A549 (cell line): ENCODE data around the gene FAM219A. TPM values are rescaled to one million over a fixed set of nuclear protein-coding genes. Genes with fewer than 3 reads are reported as not detected.

Experiments
- ATAC-seq, 2 experiments: fragments of 200-7000 bp in 1 of 2; fragments of >200 bp in 1 of 2; cut with Nextera tagmentation in 1 of 2; cut with Tn5 transposase in 1 of 2; 3 replicates each; pipeline versions ENCODE4 v1.8.0 to v1.9.1; 2018 to 2020; ENCODE audit warnings: mild to moderate bottlenecking in 1 of 2, moderate library complexity in 1 of 2
- CTCF ChIA-PET: fragments of 300-600 bp; sonication (Branson Sonifier 250); formaldehyde crosslinking; extraction: SDS; loops from one replicate; lab custom pipeline; 2021; ENCODE audit warnings: antibody characterized with exemption, inconsistent platforms; lab: Yijun Ruan, JAX
- POLR2A ChIA-PET: fragments of 350-600 bp; formaldehyde crosslinking; extraction: SDS; loops from one replicate; lab custom pipeline; 2021; ENCODE audit warnings: antibody characterized with exemption, inconsistent platforms; lab: Yijun Ruan, JAX
- DNase-seq, 2 experiments: peaks; one replicate each; pipeline versions ENCODE4 v3.0.0 to v3.0.0-alpha.2; 2011 to 2016; ENCODE audit warnings: low read depth in 1 of 2, low spot score in 1 of 2
- FAIRE-seq: peaks from 2 replicates; lab custom pipeline; 2011; peaks lifted over from hg19 to GRCh38; lab: Jason Lieb, UNC
- H3K27ac ChIP-seq, 2 experiments: fragments of >200 bp; sonication (Bioruptor Twin); formaldehyde crosslinking; 3 replicates each; pipeline ENCODE4 v1.5.1; 2016 to 2017
- H3K4me1 ChIP-seq: fragments of >200 bp; sonication (Bioruptor Twin); formaldehyde crosslinking; 3 replicates; pipeline ENCODE4 v1.6.1; 2016
- H3K4me2 ChIP-seq: fragments of >200 bp; sonication (Bioruptor Twin); formaldehyde crosslinking; 3 replicates; pipeline ENCODE4 v1.6.1; 2016
- H3K4me3 ChIP-seq: fragments of >200 bp; sonication (Bioruptor Twin); formaldehyde crosslinking; 3 replicates; pipeline ENCODE4 v1.5.1; 2016
- H3K9me3 ChIP-seq: fragments of >200 bp; sonication (Bioruptor Twin); formaldehyde crosslinking; 3 replicates; pipeline ENCODE4 v1.6.1; 2016
- BHLHE40 ChIP-seq: IDR thresholded peaks from 2 replicates; pipeline ENCODE4 v1.6.1; 2012; ENCODE audit warnings: low read depth, low read length, inconsistent platforms
- CBX8 ChIP-seq: fragments of 200-600 bp; sonication (generic); IDR thresholded peaks from 2 replicates; pipeline ENCODE4 v1.6.1; 2016
- EHMT2 ChIP-seq: fragments of 200-600 bp; sonication (generic); IDR thresholded peaks from 2 replicates; pipeline ENCODE4 v1.6.1; 2016; ENCODE audit warnings: antibody characterized with exemption, low read depth, mild to moderate bottlenecking, moderate library complexity
- HOXA7 ChIP-seq: fragments of 250-450 bp; sonication (Bioruptor Pico); IDR thresholded peaks from 2 replicates; pipeline ENCODE4 v1.5.0; 2020; ENCODE audit warnings: mild to moderate bottlenecking, moderate library complexity
- JUN ChIP-seq, 2 experiments: fragments of >200 bp; sonication (Bioruptor Twin); formaldehyde crosslinking; IDR thresholded peaks; 2 replicates in 1 of 2; 3 replicates in 1 of 2; pipeline ENCODE4 v1.6.1; 2016 to 2017
- NFE2L2 ChIP-seq: fragments of 150-350 bp; conservative IDR thresholded peaks from 2 replicates; pipeline ENCODE4 v1.6.1; 2014; ENCODE audit warnings: low read length
- PHF8 ChIP-seq: fragments of 200-600 bp; sonication (generic); IDR thresholded peaks from 2 replicates; pipeline ENCODE4 v1.6.1; 2016; ENCODE audit warnings: low read depth, mild to moderate bottlenecking, antibody characterized with exemption, moderate library complexity, borderline replicate concordance
- POLR2AphosphoS2 ChIP-seq: conservative IDR thresholded peaks from 2 replicates; pipeline ENCODE4 v1.6.1; 2012; ENCODE audit warnings: low read length, improper control_type of control experiment, inconsistent platforms
- RAD21 ChIP-seq, 2 experiments: fragments of >200 bp in 1 of 2; sonication (Bioruptor Twin) in 1 of 2; formaldehyde crosslinking in 1 of 2; IDR thresholded peaks in 1 of 2; conservative IDR thresholded peaks in 1 of 2; 2 replicates in 1 of 2; 3 replicates in 1 of 2; pipeline ENCODE4 v1.6.1; 2012 to 2018; ENCODE audit warnings: inconsistent platforms in 1 of 2
- RCOR1 ChIP-seq: fragments of 150-350 bp; IDR thresholded peaks from 2 replicates; pipeline ENCODE4 v1.6.1; 2014; ENCODE audit warnings: antibody characterized with exemption, low read length, low read depth
- SMC3 ChIP-seq: fragments of >200 bp; sonication (Bioruptor Twin); formaldehyde crosslinking; IDR thresholded peaks from 3 replicates; pipeline ENCODE4 v1.6.1; 2018; ENCODE audit warnings: inconsistent platforms
- ZSCAN20 ChIP-seq: fragments of 250-450 bp; sonication (Bioruptor Pico); IDR thresholded peaks from 2 replicates; pipeline ENCODE4 v1.8.0; 2022; ENCODE audit warnings: mild to moderate bottlenecking, moderate library complexity
- WGBS: methylation state at CpG from one replicate; pipeline ENCODE4 v1.1.6; 2017; ENCODE audit errors: missing lambda C conversion rate; 5-methylcytosine and 5-hydroxymethylcytosine counted together
- polyA plus RNA-seq, 4 experiments: library from polyadenylated mRNA; depleted of rRNA in 3 of 4; stranded (reverse); fragments of >200 nt; fragmentation: RNase III in 1 of 4; extraction: RNeasy Plus Mini Kit Qiagen cat#74134 plus additional on column Dnase treatment in 1 of 4; gene quantifications; 2 replicates in 3 of 4; 3 replicates in 1 of 4; pipeline ENCODE4 v1.2.3, GENCODE V29; 2011 to 2017
- TF ChIP-seq, protein P1 (sequence below): fragments of >200 bp; sonication (Bioruptor Twin); formaldehyde crosslinking; IDR thresholded peaks from 3 replicates; pipeline ENCODE4 v1.5.1; 2016
- TF ChIP-seq, protein P2 (sequence below): fragments of >200 bp; sonication (Bioruptor Twin); formaldehyde crosslinking; IDR thresholded peaks from 3 replicates; pipeline ENCODE4 v1.6.1; 2016
- TF ChIP-seq, protein P3 (sequence below): IDR thresholded peaks from 2 replicates; pipeline ENCODE4 v1.6.1; 2012
- TF ChIP-seq, protein P4 (sequence below): fragments of 200-600 bp; sonication (generic); IDR thresholded peaks from 2 replicates; pipeline ENCODE4 v1.6.1; 2016; ENCODE audit warnings: antibody characterized with exemption, mild to moderate bottlenecking, moderate library complexity
- TF ChIP-seq, protein P5 (sequence below): fragments of >200 bp; sonication (Bioruptor Twin); formaldehyde crosslinking; IDR thresholded peaks from 2 replicates; pipeline ENCODE4 v1.6.1; 2016

FAM219A gene
- polyA plus RNA-seq, 2 of the 4 experiments (the other 2 are of a cell fraction): 8.1 to 15.3 TPM

DNA sequence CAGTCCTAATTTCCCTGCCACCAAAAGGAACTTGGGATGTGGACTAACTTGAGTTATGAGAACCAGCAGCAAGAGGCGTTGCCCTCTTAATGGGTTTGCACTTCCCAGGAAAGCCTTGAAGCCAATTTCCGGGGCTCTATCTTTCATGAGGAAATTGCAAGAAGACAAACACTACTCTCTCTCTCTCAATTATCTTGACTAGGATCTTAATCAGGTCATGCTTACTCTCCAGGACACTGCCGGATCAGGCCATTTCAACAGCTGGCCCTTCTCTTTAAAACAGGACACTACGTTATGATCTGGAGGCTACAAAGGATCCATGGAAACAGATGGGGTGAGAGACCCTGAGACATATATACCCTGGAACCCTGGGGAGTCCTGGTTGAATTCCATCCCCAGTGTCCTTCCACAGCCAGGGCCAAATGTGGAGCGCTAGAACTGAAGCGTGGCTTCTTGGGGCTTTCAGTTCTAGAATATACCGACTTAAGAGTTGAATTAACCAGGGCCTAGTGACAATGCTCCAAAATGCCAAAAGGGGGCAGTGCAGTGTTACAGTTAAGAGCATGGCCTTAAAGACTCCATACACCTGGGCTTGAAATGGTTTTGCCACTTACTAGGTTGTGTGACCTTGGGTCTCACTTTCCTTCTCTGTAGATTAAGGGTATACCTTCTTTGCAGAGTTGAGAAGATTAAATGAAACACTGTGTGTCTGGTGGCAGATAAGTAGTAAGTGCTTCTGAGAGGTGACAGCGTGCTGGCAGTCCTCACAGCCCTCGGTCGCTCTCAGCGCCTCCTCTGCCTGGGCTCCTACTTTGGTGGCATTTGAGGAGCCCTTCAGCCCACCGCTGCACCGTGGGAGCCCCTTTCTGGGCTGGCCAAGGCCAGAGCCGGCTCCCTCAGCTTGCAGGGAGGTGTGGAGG is 21.1 kb downstream of the FAM219A start:
- 66% methylated on average over 14 of the region's 14 CpGs for WGBS
- TF ChIP-seq HOXA7 (no peak), CBX8 (no peak), POLR2AphosphoS2 (no peak), JUN (IDR thresholded peaks at IDR 0.05) (no peak), RAD21 (conservative IDR thresholded peaks at IDR 0.05 in 1 of 2, IDR thresholded peaks at IDR 0.05 in 1 of 2) (peak; percentile 86 to 92), SMC3 (peak; percentile 73)
- TF ChIP-seq, protein P1, sequence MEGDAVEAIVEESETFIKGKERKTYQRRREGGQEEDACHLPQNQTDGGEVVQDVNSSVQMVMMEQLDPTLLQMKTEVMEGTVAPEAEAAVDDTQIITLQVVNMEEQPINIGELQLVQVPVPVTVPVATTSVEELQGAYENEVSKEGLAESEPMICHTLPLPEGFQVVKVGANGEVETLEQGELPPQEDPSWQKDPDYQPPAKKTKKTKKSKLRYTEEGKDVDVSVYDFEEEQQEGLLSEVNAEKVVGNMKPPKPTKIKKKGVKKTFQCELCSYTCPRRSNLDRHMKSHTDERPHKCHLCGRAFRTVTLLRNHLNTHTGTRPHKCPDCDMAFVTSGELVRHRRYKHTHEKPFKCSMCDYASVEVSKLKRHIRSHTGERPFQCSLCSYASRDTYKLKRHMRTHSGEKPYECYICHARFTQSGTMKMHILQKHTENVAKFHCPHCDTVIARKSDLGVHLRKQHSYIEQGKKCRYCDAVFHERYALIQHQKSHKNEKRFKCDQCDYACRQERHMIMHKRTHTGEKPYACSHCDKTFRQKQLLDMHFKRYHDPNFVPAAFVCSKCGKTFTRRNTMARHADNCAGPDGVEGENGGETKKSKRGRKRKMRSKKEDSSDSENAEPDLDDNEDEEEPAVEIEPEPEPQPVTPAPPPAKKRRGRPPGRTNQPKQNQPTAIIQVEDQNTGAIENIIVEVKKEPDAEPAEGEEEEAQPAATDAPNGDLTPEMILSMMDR: peak; percentile 87
- TF ChIP-seq, protein P2, sequence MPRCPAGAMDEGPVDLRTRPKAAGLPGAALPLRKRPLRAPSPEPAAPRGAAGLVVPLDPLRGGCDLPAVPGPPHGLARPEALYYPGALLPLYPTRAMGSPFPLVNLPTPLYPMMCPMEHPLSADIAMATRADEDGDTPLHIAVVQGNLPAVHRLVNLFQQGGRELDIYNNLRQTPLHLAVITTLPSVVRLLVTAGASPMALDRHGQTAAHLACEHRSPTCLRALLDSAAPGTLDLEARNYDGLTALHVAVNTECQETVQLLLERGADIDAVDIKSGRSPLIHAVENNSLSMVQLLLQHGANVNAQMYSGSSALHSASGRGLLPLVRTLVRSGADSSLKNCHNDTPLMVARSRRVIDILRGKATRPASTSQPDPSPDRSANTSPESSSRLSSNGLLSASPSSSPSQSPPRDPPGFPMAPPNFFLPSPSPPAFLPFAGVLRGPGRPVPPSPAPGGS: no peak
- DNase-seq (peak; percentile 51 to 87), FAIRE-seq (peak; percentile 85), ATAC-seq (peak; percentile 95 to 98)
- Histone ChIP-seq H3K4me3 (no peak overlapping the region), H3K4me2 (no peak overlapping the region), H3K4me1 (no peaks in the 10 kb centered on the region), H3K27ac (no peak overlapping the region), H3K9me3 (no peaks in the 10 kb centered on the region)
- CTCF ChIA-PET: interaction anchor here (0.6 to 15.6 kb wide), 32 partner anchors 9 to 166 kb away, joined by 3 to 152 read pairs (median 4); partner anchors contain the start of gene FAM219A
- POLR2A ChIA-PET: no interaction called here

DNA sequence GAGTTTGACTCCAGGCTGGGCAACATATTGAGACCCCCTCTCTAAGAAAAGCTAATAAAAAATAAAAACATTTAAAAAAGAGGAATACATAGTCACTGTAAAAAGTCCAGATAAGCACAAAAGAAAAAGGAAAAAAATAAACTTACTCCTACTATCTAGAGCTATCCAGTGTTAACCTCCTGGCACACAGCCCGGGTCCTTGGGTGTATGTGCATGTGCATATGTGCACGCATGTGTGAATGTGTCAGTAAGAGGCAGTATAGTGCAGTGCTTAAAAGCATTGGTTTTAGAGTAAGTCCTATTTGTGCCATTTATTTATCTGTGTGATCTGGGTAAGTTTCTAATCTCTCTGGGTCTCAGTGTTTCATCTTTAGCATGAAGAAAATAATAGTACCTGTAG is 26.7 kb downstream of the FAM219A start:
- Histone ChIP-seq H3K4me1 (no peaks in the 10 kb centered on the region), H3K4me3 (no peak overlapping the region), H3K27ac (no peak overlapping the region), H3K4me2 (no peak overlapping the region), H3K9me3 (no peaks in the 10 kb centered on the region)
- ChIA-PET CTCF (interaction anchor here (0.6 to 15.6 kb wide), 17 partner anchors 11 to 172 kb away, joined by 3 to 152 read pairs (median 3); no protein-coding TSS in a partner anchor), POLR2A (no interaction called here)
- WGBS: 93% methylated on average over 2 of the region's 2 CpGs
- DNase-seq (no peak), ATAC-seq (no peak; a peak in 1 of 6 replicates), FAIRE-seq (no peak)
- TF ChIP-seq ZSCAN20 (CRISPR knock-in tag): no peak
- TF ChIP-seq, protein P2: no peak
- TF ChIP-seq BHLHE40: no peak
- no peak for TF ChIP-seq SMC3
- TF ChIP-seq, protein P3, sequence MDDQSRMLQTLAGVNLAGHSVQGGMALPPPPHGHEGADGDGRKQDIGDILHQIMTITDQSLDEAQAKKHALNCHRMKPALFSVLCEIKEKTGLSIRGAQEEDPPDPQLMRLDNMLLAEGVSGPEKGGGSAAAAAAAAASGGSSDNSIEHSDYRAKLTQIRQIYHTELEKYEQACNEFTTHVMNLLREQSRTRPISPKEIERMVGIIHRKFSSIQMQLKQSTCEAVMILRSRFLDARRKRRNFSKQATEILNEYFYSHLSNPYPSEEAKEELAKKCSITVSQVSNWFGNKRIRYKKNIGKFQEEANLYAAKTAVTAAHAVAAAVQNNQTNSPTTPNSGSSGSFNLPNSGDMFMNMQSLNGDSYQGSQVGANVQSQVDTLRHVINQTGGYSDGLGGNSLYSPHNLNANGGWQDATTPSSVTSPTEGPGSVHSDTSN: no peak
- no peak for TF ChIP-seq EHMT2
- TF ChIP-seq, all 56 proteins: peak for 0

DNA sequence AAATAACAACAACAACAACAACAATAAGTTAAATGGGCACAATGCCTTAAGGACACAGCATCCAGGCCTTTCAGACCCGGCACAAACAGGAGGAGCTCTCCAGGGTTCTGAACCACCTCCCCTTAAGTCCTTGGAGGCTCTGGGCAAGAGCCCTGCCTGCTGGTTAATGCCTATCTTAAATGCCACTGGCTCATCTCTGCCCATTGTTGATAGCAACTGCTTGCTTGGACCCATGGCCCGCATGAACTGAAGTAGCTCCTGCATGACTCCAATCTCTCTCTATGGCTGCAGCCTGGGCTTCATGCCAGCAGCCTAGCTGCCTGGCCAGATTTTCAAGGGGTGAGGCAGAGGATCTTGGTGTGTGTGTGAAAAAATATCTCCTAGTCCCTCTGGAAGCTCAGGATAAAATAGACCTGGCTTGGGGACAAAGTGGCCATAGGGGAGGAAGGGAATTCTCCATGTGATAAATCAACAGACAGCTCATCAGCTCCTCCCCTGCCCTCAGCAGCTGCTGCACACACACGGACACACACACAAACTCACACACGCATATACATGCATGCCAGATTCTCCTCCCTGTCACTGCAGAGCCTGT is 27.4 kb downstream of the FAM219A start:
- no peak for TF ChIP-seq NFE2L2
- TF ChIP-seq PHF8: no peak
- TF ChIP-seq, protein P4, sequence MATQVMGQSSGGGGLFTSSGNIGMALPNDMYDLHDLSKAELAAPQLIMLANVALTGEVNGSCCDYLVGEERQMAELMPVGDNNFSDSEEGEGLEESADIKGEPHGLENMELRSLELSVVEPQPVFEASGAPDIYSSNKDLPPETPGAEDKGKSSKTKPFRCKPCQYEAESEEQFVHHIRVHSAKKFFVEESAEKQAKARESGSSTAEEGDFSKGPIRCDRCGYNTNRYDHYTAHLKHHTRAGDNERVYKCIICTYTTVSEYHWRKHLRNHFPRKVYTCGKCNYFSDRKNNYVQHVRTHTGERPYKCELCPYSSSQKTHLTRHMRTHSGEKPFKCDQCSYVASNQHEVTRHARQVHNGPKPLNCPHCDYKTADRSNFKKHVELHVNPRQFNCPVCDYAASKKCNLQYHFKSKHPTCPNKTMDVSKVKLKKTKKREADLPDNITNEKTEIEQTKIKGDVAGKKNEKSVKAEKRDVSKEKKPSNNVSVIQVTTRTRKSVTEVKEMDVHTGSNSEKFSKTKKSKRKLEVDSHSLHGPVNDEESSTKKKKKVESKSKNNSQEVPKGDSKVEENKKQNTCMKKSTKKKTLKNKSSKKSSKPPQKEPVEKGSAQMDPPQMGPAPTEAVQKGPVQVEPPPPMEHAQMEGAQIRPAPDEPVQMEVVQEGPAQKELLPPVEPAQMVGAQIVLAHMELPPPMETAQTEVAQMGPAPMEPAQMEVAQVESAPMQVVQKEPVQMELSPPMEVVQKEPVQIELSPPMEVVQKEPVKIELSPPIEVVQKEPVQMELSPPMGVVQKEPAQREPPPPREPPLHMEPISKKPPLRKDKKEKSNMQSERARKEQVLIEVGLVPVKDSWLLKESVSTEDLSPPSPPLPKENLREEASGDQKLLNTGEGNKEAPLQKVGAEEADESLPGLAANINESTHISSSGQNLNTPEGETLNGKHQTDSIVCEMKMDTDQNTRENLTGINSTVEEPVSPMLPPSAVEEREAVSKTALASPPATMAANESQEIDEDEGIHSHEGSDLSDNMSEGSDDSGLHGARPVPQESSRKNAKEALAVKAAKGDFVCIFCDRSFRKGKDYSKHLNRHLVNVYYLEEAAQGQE: peak; percentile 86
- TF ChIP-seq EHMT2: no peak
- TF ChIP-seq, protein P5, sequence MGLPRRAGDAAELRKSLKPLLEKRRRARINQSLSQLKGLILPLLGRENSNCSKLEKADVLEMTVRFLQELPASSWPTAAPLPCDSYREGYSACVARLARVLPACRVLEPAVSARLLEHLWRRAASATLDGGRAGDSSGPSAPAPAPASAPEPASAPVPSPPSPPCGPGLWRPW: no peak
- TF ChIP-seq ZSCAN20 (CRISPR knock-in tag): no peak
- no peak for TF ChIP-seq RCOR1
- DNase-seq (peak; percentile 8 to 49), FAIRE-seq (no peak), ATAC-seq (peak; percentile 63 to 68; a peak in 5 of 6 replicates)
- WGBS: 84% methylated on average over 4 of the region's 4 CpGs
- Histone ChIP-seq H3K9me3 (no peaks in the 10 kb centered on the region), H3K4me3 (no peak overlapping the region), H3K27ac (no peak overlapping the region), H3K4me2 (no peak overlapping the region), H3K4me1 (no peaks in the 10 kb centered on the region)
- ChIA-PET CTCF (interaction anchor here (0.7 to 15.6 kb wide), 13 partner anchors 10 to 187 kb away, joined by 3 to 152 read pairs (median 6); no protein-coding TSS in a partner anchor), POLR2A (no interaction called here)
